Breast epithelium (tissue), 4 donors: ENCODE results near the gene COPS3. TPM values are rescaled to one million over a fixed set of nuclear protein-coding genes. Genes with fewer than 3 reads are reported as not detected.

Source experiments
- DNase-seq, 2 donors: peaks; one replicate each; pipeline ENCODE4 v3.0.0-alpha.2; 2019; ENCODE audit warnings: low spot score in 2 of 2
- H3K27ac ChIP-seq, 2 donors: fragments of 200-600 bp; sonication (generic) in 1 of 2; one replicate each; pipeline ENCODE4 v1.5.1; 2016 to 2019; ENCODE audit warnings: mild to moderate bottlenecking in 1 of 2
- H3K27me3 ChIP-seq, 2 donors: fragments of 200-600 bp; sonication (generic) in 1 of 2; one replicate each; pipeline versions ENCODE4 v1.5.1 to v1.6.0; 2017 to 2019; ENCODE audit warnings: control low read depth in 1 of 2, mild to moderate bottlenecking in 1 of 2
- H3K36me3 ChIP-seq: fragments of 200-600 bp; one replicate; pipeline ENCODE4 v1.5.1; 2019
- H3K4me1 ChIP-seq, 2 donors: fragments of 200-600 bp; sonication (generic); one replicate each; pipeline ENCODE4 v1.5.1; 2016 to 2019; ENCODE audit warnings: control low read depth in 1 of 2
- H3K4me3 ChIP-seq, 3 donors: fragments of 200-600 bp; sonication (generic); 1 replicate in 2 of 3; 2 replicates in 1 of 3; pipeline ENCODE4 v1.5.1; 2016 to 2019; ENCODE audit warnings: mild to moderate bottlenecking in 3 of 3, moderate library complexity in 2 of 3
- H3K9me3 ChIP-seq, 2 donors: fragments of 200-600 bp; sonication (generic) in 1 of 2; one replicate each; pipeline ENCODE4 v1.5.1; 2016 to 2019; ENCODE audit warnings: control low read depth in 1 of 2
- CTCF ChIP-seq, 3 donors: fragments of 450-650 bp; IDR thresholded peaks; one replicate each; pipeline ENCODE4 v1.5.1; 2016 to 2017; ENCODE audit warnings: antibody characterized with exemption in 3 of 3, mild to moderate bottlenecking in 3 of 3, moderate library complexity in 3 of 3
- POLR2A ChIP-seq: fragments of 450-650 bp; IDR thresholded peaks from one replicate; pipeline ENCODE4 v1.6.1; 2016; ENCODE audit warnings: antibody characterized with exemption, mild to moderate bottlenecking, moderate library complexity
- POLR2AphosphoS5 ChIP-seq, 3 donors: sonication (generic); formaldehyde crosslinking; IDR thresholded peaks; one replicate each; pipeline ENCODE4 v1.6.1; 2017; ENCODE audit warnings: antibody characterized with exemption in 3 of 3
- intact Hi-C: fragments of 100-400 bp; cut with DNase I; formaldehyde crosslinking; loops from one replicate; pipeline ENCODE4 v1.15.1; 2023; ENCODE audit warnings: low total_unique reads
- total RNA-seq, 3 donors: library from RNA; depleted of rRNA; stranded (reverse); fragments of >200 nt; gene quantifications; one replicate each; pipeline ENCODE4 v1.1.0, GENCODE V29; 2016

The COPS3 gene
- total RNA-seq, 3 donors from 2014 or later, result 59.6 to 61.3 (median 60.6) TPM

- no peak for DNase-seq
- no peaks in the 10 kb centered on the region for H3K36me3 ChIP-seq
- no peak overlapping the region for H3K4me3 ChIP-seq
- no peaks in the 10 kb centered on the region for H3K9me3 ChIP-seq
- H3K4me1 ChIP-seq, result no peaks in the 10 kb centered on the region
- H3K27ac ChIP-seq, result no peak overlapping the region
- H3K27me3 ChIP-seq, result no peaks in the 10 kb centered on the region
- TF ChIP-seq POLR2AphosphoS5 (IDR thresholded peaks at IDR 0.05), result no peak
- no peak for TF ChIP-seq POLR2A
- no peak for TF ChIP-seq CTCF (IDR thresholded peaks at IDR 0.05)
- intact Hi-C loops, result no loop called here
Measured at GRCh38 chr17:17196776-17197175, 84.3 kb downstream of the COPS3 start.

Other genes starting within 250 kb of the COPS3 start
- gene MPRIP, start 238.8 kb downstream of the COPS3 start, total RNA-seq, result 100 to 1,000 TPM in 2 of 3 donors, 10 to 100 TPM in 1; 93.1 to 136 (median 124) TPM
- gene PLD6, start 74.9 kb downstream of the COPS3 start, total RNA-seq, result 1 to 10 TPM; 2.9 to 4.0 (median 3.8) TPM
- 10 to 100 TPM; 39.7 to 61.1 (median 57.0) TPM for gene FLCN, start 44.1 kb downstream of the COPS3 start, total RNA-seq
- gene NT5M, start 22.1 kb upstream of the COPS3 start, total RNA-seq, result 1 to 10 TPM; 1.0 to 4.6 (median 2.9) TPM
- 10 to 100 TPM; 13.4 to 22.5 (median 20.0) TPM for gene MED9, start 195.8 kb upstream of the COPS3 start, total RNA-seq
- 100 to 1,000 TPM in 1 of 3 donors, 10 to 100 TPM in 2; 64.0 to 140 (median 75.0) TPM for gene RASD1, start 215.1 kb upstream of the COPS3 start, total RNA-seq